C4-2B (cell line): ENCODE data around the gene TRAPPC4.

ENCODE experiments used
- ZFX ChIP-seq: fragments of 450-650 bp; IDR thresholded peaks from 2 replicates; pipeline ENCODE4 v1.6.1; 2017
- TF ChIP-seq, protein P1 (sequence below): fragments of 450-650 bp; conservative IDR thresholded peaks from 2 replicates; pipeline ENCODE4 v1.5.1; 2017; ENCODE audit warnings: mild to moderate bottlenecking

DNA sequence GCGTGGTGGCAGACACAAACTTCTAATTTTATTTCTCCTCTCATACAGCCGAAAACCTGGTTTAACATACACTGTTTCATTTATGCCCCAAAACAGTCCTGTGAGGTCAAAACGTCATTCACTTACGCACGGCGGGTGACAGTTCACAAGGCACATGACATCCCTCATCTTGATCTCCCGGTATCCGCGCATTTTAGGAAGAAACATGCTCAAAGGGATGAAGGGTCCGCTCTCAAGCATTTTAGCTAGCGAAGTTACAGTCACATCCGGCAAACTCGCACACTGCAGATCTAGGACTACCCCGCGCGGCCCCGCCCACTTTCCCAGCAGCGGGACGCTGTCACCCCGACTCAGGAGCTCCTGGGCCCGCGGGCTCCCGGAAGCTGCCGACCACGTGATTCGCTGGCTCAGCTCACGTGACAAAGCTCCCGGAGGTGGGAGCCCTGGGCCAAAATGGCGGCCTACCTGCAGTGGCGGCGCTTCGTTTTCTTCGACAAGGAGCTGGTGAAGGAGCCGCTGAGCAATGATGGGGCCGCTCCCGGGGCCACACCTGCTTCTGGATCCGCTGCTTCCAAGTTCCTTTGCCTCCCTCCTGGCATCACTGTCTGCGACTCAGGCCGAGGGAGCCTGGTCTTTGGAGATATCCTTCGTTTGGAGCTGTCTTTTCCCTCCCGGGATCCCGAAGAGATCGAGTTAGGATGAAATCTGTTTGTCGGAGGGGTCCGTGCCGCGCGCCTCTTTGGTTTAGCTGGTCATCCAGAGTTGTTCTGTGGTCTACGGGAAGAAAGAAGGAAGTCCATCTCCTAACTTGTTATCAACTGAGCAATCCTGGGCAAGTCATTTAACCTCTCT, 49.0 kb downstream of the TRAPPC4 start, which contains the start of gene VPS11:
- TF ChIP-seq, protein P1, sequence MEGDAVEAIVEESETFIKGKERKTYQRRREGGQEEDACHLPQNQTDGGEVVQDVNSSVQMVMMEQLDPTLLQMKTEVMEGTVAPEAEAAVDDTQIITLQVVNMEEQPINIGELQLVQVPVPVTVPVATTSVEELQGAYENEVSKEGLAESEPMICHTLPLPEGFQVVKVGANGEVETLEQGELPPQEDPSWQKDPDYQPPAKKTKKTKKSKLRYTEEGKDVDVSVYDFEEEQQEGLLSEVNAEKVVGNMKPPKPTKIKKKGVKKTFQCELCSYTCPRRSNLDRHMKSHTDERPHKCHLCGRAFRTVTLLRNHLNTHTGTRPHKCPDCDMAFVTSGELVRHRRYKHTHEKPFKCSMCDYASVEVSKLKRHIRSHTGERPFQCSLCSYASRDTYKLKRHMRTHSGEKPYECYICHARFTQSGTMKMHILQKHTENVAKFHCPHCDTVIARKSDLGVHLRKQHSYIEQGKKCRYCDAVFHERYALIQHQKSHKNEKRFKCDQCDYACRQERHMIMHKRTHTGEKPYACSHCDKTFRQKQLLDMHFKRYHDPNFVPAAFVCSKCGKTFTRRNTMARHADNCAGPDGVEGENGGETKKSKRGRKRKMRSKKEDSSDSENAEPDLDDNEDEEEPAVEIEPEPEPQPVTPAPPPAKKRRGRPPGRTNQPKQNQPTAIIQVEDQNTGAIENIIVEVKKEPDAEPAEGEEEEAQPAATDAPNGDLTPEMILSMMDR: no peak
- TF ChIP-seq ZFX: no peak
